HK-2 (cell line): ENCODE data around the gene STYXL1.
"Not testable (repeated sequence)": the region's sequence is repeated elsewhere in the genome, so short reads cannot be mapped to it uniquely, and the experiment has no call there.

Source experiments
- DNase-seq: peaks from one replicate; pipeline ENCODE4 v3.0.0-alpha.2; 2018; ENCODE audit not compliant: unreplicated experiment

The STYXL1 gene

GRCh38 chr7:76066716-76067503 is 19.1 kb upstream of the STYXL1 start:
- no peak for DNase-seq

- DNase-seq: no peak
These were observed 17.3 kb upstream of the STYXL1 start for GRCh38 chr7:76065016-76065612.

GRCh38 chr7:76064208-76064970 is 16.6 kb upstream of the STYXL1 start:
- no peak for DNase-seq

- no peak for DNase-seq
These were observed 15.7 kb upstream of the STYXL1 start for GRCh38 chr7:76063525-76063924.

GRCh38 chr7:76063114-76063513 is 15.3 kb upstream of the STYXL1 start:
- DNase-seq: no peak

GRCh38 chr7:76062254-76062653 is 14.5 kb upstream of the STYXL1 start:
- DNase-seq: no peak

GRCh38 chr7:76060842-76061241 is 13.0 kb upstream of the STYXL1 start:
- DNase-seq: no peak

GRCh38 chr7:76058745-76059144 is 10.9 kb upstream of the STYXL1 start:
- DNase-seq: not testable (repeated sequence)

- no peak for DNase-seq
These were observed 10.0 kb upstream of the STYXL1 start for GRCh38 chr7:76057813-76058145.

GRCh38 chr7:76057103-76057812 is 9.5 kb upstream of the STYXL1 start:
- no peak for DNase-seq

- no peak for DNase-seq
These were observed 8.4 kb upstream of the STYXL1 start for GRCh38 chr7:76056241-76056640.

GRCh38 chr7:76054123-76055120 is 6.6 kb upstream of the STYXL1 start:
- DNase-seq: peak; percentile 34

- DNase-seq: no peak
These were observed 5.7 kb upstream of the STYXL1 start for GRCh38 chr7:76053461-76053860.

- not testable (repeated sequence) for DNase-seq
These were observed 4.9 kb upstream of the STYXL1 start for GRCh38 chr7:76052681-76053080.

GRCh38 chr7:76051840-76052239 is 4.0 kb upstream of the STYXL1 start:
- no peak for DNase-seq

GRCh38 chr7:76050545-76050944 is 2.7 kb upstream of the STYXL1 start:
- DNase-seq: no peak

- no peak for DNase-seq
These were observed 1.5 kb upstream of the STYXL1 start for GRCh38 chr7:76049295-76049694.

GRCh38 chr7:76048668-76048988 is 828 bp upstream of the STYXL1 start:
- DNase-seq: peak; percentile 36

GRCh38 chr7:76047305-76047810 is 442 bp downstream of the STYXL1 start:
- no peak for DNase-seq

- DNase-seq: no peak
These were observed 3.4 kb downstream of the STYXL1 start for GRCh38 chr7:76044375-76044865.

GRCh38 chr7:76040126-76040525 is 7.7 kb downstream of the STYXL1 start:
- no peak for DNase-seq
